ENCODE results near the gene NFYA. TPM values are rescaled to one million over a fixed set of nuclear protein-coding genes. Genes with fewer than 3 reads are reported as not detected.
A peak's percentile ranks its signal among the peaks of the same experiment; 100 is the strongest.

The NFYA gene
- polyA plus RNA-seq, 1 donor from 2014 or later, result 22.1 TPM

DNA sequence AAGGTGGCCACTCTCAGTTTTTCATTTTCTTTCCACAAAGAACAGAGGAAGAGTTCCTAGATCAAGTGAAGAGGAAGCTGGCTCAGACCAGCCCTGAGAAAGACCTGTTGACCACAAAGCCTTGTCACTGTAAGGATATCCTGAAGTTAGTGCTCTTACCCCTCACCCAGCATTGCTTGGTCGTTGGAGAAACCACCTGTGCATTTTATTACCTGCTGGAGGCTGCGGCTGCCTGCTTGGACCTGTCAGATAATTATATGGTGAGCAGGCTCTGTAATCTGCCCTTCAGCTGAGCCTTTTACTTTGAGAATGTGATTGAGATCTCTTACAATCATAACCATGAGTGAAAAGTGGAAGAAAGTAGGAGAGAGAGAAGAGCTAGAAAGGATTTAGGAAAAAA is 59.5 kb downstream of the NFYA start:
- no peaks in the 10 kb centered on the region for H3K9me3 ChIP-seq (ENCODE audit: low read length)
- no peak overlapping the region for H3K9ac ChIP-seq (ENCODE audit: low read length)
- H3K27me3 ChIP-seq (ENCODE audit: insufficient read depth, low read depth, low read length), result no peaks in the 10 kb centered on the region
- H3K4me3 ChIP-seq (ENCODE audit: low read length), result no peak overlapping the region
- no peaks in the 10 kb centered on the region for H3K79me2 ChIP-seq (replicated peaks; ENCODE audit: insufficient read depth, low read length)
- no peak overlapping the region for H2AFZ ChIP-seq (ENCODE audit: low read depth, low read length)
- TF ChIP-seq POLR2AphosphoS5 (IDR thresholded peaks at IDR 0.05), result peak; percentile 13
- TF ChIP-seq, protein P1, sequence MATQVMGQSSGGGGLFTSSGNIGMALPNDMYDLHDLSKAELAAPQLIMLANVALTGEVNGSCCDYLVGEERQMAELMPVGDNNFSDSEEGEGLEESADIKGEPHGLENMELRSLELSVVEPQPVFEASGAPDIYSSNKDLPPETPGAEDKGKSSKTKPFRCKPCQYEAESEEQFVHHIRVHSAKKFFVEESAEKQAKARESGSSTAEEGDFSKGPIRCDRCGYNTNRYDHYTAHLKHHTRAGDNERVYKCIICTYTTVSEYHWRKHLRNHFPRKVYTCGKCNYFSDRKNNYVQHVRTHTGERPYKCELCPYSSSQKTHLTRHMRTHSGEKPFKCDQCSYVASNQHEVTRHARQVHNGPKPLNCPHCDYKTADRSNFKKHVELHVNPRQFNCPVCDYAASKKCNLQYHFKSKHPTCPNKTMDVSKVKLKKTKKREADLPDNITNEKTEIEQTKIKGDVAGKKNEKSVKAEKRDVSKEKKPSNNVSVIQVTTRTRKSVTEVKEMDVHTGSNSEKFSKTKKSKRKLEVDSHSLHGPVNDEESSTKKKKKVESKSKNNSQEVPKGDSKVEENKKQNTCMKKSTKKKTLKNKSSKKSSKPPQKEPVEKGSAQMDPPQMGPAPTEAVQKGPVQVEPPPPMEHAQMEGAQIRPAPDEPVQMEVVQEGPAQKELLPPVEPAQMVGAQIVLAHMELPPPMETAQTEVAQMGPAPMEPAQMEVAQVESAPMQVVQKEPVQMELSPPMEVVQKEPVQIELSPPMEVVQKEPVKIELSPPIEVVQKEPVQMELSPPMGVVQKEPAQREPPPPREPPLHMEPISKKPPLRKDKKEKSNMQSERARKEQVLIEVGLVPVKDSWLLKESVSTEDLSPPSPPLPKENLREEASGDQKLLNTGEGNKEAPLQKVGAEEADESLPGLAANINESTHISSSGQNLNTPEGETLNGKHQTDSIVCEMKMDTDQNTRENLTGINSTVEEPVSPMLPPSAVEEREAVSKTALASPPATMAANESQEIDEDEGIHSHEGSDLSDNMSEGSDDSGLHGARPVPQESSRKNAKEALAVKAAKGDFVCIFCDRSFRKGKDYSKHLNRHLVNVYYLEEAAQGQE (IDR thresholded peaks at IDR 0.05; ENCODE audit: borderline replicate concordance), result no peak
- no peaks in the 10 kb centered on the region for H3K9me2 ChIP-seq (ENCODE audit: insufficient read depth, low read length)
- no peaks in the 10 kb centered on the region for H3F3A ChIP-seq (ENCODE audit: insufficient read depth, low read length, poor library complexity, severe bottlenecking)
- H4K20me1 ChIP-seq (ENCODE audit: insufficient read depth), result no peaks in the 10 kb centered on the region
- H3K4me2 ChIP-seq (ENCODE audit: low read length), result no peak overlapping the region
- H3K27ac ChIP-seq (ENCODE audit: low read length), result no peak overlapping the region
- H3K36me3 ChIP-seq (ENCODE audit: insufficient read depth, low read length), result no peaks in the 10 kb centered on the region

DNA sequence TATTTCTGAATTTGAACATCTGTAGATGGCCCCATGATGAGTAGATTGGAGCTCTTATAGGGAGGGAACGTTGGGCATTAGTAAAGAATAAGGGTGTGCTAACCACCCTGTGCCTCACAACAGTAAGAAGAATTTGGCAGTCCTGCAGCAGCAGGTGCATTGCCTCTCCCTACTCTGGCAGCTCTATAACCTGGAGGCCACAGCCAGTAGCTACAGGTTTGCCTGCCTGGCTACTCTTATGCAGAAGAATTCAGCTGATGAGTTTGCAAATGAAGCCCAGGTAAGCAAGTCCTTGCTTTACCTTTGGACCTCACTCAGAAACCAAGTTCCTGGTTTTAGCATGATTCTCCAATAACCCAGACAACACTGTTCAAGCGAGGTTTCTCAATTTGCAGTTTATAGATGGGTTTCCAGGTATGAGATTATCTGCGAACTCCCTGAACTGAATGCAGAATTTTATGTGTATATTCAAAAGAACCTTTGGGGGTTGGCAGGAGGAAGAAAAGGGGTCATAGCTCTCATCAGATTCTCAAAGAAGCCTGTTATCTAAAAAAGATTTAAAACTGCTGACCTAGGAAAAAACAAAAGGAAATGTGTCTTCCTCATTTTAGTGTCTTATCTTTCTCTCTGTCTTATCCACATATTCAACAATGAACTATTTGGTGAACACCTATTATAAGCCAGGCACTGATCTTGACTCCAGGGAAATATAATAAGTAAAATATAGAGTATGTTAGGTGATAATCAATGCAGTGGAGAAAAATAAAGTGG is 62.5 kb downstream of the NFYA start:
- Histone ChIP-seq H3K9ac (ENCODE audit: low read length) (no peak overlapping the region), H3K79me2 (replicated peaks; ENCODE audit: insufficient read depth, low read length) (no peaks in the 10 kb centered on the region), H3K9me3 (ENCODE audit: low read length) (no peaks in the 10 kb centered on the region), H3F3A (ENCODE audit: insufficient read depth, low read length, poor library complexity, severe bottlenecking) (no peaks in the 10 kb centered on the region), H3K36me3 (ENCODE audit: insufficient read depth, low read length) (no peaks in the 10 kb centered on the region), H3K9me2 (ENCODE audit: insufficient read depth, low read length) (no peaks in the 10 kb centered on the region), H2AFZ (ENCODE audit: low read depth, low read length) (no peak overlapping the region), H3K27me3 (ENCODE audit: insufficient read depth, low read depth, low read length) (no peaks in the 10 kb centered on the region), H4K20me1 (ENCODE audit: insufficient read depth) (no peaks in the 10 kb centered on the region), H3K4me2 (ENCODE audit: low read length) (no peak overlapping the region), H3K4me3 (ENCODE audit: low read length) (no peak overlapping the region), H3K27ac (ENCODE audit: low read length) (no peak overlapping the region)
- TF ChIP-seq RAD21 (conservative IDR thresholded peaks at IDR 0.05) (no peak), TAF1 (IDR thresholded peaks at IDR 0.05; ENCODE audit: low read depth) (no peak), EZH2 (IDR thresholded peaks at IDR 0.05; ENCODE audit: borderline replicate concordance, insufficient read depth, low read length, poor library complexity, severe bottlenecking) (no peak), SMC3 (conservative IDR thresholded peaks at IDR 0.05; ENCODE audit: poor library complexity) (no peak), POLR2AphosphoS5 (IDR thresholded peaks at IDR 0.05) (no peak), MXI1 (conservative IDR thresholded peaks at IDR 0.05; ENCODE audit: poor library complexity, severe bottlenecking) (no peak), EP300 (conservative IDR thresholded peaks at IDR 0.05; ENCODE audit: poor library complexity, severe bottlenecking) (no peak), CTCF (IDR thresholded peaks at IDR 0.05; ENCODE audit: poor library complexity, severe bottlenecking) (no peak)
- TF ChIP-seq, protein P1 (IDR thresholded peaks at IDR 0.05; ENCODE audit: borderline replicate concordance), result no peak

Data from neural cell (in vitro differentiated cells).